DLD1 (cell line): ENCODE data around the gene SULF2.

Experiments
- in situ Hi-C: cut with HindIII; loops from 2 replicates; pipeline ENCODE4 v1.10.0; 2017; ENCODE audit warnings: low sequenced_read_pairs

The SULF2 gene

DNA sequence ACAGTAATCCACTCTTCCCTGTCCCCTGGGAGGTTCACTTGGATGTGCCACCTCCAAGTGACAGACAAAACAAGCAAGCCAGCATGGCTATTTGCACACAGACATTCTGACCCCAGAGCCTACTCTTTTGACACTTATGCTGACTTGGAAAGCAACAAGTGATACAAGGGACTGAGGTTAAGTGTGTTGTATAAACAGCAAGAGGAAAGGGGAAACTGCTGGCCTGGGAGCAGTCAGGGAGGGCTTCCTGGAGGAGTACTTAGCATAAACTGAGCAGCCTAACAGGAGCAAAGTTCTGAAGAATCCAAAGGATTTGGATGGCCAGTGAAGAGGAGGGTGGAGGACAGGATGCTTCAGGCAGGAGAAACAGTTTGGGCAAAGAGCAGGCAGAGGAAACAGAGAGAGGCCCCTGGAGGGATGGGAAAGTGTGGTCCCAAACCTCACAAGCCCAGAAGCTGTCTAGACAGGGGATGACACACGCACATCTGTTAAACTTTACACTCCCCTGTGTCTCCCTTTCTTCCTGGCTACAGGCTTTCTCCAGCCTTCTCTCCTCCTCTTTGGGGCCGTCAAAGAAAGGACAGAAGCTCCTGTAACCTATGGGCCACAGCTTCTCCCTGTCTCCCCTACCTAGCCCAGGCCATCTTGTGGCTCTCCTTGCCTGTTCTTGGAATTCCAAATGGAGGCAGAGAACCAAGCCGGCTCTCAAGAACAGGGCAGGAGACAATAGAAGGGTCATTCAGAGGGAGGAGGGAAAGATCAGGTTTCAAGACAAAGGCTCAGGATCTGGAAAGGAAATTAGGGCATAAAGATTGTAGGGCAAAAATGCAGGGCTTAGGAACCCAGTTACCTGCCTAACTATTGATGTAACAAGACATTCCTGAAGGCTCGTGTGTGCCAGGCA lies 19.3 kb downstream of the SULF2 start:
- in situ Hi-C loops, result no loop called here

DNA sequence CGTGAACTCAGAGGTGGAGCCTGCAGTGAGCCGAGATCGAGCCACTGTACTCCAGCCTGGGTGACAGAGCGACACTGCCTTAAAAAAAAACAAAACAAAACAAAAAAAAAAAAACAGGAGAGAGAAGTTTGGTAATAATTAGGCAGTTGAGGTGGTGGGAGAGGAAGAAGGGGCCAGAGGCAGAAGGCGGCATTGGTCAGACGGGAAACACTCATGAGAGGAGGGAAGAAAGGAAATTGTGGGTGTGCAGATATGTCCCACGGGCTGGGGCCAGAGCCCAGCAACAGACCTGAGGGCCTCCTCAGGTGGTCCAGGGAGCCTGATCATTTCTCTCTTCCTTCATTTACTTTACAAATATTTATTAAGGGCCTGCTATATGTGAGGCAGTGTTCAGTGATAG lies 20.0 kb downstream of the SULF2 start:
- in situ Hi-C loops, result no loop called here

DNA sequence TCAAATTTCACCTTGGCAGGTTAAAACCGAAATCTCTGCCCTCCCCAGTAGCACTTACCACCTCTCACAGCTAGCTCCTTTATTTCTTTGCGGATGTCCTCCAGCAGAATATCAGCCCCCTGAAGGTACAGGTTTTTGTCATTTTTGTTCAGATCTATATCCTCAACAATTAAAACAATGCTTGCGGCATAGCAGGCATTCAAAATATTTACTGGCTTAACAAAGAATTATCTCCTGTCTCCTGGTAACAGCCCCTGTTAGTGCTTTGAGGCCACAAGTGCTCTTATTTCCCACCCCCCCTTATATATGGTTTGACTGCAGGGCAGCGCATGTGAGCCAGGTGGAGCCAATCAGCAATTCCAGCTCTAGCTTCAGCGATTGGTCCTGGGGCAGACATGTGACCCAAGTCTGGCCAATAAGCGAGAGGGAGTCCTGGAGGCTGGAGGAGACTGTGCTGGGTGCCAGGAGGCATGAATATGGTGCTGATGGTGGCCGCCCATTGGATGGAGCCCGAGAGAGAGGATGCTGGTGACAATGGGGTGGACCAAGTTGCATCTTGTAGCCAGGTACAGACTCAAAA lies 21.0 kb downstream of the SULF2 start:
- in situ Hi-C loops, result no loop called here

DNA sequence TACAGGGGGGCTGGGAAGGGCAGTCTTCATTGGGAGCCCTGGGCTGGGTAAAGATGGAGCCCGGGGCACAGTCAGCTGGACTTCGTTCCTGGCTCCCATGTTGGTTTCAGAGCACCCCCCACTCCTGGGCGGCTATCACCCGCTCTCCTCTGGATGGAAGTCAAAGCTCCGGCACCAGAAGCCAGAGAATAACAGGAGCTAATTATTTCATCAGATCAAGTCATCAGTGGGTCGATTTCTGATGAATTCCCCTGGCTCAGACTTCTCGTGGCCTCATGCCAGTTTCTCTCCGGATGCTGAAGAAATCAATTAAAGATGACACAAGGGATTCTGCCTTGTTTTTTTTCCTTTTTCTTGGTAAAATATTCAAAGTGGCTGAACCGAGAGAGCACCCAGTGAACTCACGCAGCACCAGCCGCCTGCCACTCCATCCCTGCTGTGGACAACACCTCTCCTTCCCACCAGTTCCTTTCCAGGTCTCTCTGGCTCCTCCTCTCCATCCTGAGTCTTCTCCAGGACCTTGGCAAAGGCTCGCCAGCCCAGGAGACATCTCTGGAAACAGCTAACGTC lies 22.5 kb downstream of the SULF2 start:
- in situ Hi-C loops, result no loop called here

DNA sequence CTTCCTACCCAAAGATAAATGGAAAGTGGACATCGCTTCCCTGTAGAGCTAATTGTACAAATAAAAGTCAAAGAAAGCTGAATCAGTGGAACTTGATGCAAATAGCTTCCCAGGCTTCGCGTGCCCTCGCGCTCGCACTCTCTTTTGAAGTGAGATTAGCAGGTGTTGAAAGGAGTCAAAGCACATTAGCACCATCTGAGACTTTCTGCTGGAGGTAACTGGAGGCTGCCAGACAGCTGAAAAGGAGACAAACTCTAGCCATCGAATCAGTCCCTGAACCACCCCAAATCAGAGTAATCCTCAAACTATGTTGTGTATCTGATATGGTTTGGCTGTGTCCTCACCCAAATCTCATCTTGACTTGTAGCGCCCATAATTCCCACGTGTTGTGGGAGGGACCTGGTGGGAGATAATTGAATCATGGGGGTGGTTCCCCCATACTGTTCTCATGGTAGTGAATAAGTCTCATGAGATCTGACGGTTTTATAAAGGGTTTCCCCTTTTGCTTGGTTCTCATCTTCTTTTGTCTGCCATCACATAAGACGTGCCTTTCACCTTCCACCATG lies 23.7 kb downstream of the SULF2 start:
- in situ Hi-C loops, result no loop called here

DNA sequence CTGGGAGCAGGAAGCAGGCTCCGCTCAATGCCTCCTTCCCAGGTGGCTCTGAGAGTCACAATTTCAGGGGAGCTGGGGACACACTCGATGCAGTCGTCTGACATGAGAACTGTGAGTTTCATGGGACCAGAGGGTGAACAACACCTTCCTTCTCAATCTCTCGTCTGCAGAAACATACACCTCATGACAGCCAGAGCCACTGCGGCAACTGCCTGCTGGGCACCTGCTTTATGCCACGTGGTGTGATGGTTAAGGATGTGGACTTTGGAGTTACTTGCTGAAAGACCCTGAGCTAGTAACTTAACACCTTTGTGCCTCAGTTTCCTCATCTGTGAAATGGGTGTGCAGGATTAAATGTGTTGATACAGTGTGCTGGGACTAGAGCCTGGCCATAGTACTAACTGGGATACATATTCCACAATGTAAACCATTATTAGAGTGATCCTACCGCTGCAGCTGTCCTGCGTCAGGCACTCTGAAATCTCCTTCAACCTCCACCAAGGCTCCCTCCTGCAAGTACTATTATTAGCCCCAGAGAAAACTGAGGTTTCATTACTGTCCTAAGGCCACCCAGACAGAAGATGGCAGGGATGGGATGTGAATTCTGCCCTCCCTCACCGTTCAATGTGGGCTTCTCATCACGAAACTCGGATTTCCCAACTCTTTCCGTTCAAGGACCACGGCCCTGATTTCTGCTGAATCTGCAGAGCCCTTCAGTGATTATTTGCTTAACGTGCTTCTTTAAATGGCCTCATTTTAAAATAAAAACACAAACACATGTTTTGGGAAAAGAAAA lies 24.4 kb downstream of the SULF2 start:
- in situ Hi-C loops, result no loop called here

DNA sequence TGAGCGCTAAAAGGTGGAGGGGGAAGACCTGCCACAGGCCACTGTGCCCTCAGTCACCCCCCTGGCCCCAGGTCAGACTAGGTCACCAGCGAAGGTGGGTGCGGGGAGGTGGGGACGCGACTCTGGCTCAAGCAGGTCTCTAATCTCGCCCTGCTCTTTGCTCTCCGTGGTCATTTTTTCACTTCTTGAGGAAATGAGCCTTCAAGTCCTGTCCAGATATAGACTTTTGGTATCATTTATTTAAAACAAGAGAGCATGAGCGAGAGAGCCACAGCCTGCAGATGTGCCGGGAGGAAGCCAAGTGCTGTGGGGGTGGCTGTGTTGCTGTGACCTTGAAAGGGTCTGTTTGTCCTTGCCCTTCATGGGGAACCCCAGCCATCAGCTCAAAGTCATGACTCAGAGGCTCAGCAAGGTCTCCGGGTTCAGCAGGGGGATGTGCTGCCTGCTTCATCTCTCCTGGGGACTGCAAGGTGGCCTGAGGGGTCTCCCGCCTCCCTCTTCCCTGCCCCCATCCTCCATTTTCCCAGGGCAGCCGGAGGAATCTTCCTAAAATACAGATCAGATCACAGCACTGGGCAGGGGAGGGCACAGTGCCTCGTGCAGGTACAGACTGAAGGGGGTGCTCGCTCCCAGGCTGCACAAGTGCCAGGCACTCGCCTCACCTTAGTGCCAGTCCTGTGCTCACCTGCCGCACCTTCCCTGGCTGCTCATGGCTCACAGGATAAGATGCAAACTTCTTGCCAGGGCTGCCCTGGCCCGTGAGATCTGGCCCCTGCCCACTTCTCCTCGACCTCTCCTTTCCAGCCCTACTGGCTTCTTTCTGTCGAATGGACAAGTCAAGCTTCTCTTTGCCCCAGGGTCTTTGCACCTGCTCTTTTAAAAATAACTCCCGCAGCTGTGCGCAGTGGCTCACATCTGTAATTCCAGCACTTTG lies 26.5 kb downstream of the SULF2 start:
- in situ Hi-C loops, result no loop called here

DNA sequence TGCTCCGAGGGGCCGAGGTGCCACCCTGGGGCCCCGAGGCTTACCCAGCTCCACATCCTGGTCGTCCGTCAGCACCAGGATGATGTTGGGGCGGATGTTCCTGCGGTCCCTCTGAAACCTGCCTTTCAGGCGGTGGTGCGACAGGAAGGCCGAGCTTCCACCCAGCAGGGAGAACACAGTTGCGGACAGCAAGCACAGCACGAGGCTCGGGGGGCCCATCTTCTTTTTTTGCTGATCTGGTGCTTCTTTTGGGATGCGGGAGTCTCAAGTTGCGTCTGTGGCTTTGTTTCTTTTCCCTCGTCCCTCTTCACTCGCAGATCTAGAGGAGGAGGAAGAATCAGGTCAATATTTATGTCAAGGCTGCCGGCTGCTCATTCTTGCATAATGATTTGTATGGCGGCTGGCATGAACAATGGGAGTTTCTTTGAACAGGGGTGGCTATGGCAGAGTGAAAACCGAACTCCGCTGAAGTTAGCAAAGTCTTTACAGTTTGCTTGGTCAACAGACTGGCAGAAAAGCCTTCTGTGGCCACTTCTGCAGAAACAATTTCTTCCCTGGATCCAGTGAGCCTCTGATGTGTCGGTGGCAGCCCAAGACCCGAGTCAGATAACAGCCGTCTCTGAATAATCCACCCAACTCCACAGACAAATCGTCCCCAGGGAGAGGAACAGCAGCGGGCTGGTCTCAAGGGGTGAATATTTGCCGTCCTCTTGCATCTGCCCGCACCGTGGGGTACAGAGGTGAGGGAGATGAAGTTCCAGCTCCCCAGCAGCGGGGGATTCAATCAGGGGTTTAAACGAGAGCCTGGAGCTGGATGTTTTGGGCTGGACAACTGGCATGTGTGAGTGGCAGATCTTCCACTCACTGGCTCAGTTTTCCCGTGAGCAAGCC lies 27.9 kb downstream of the SULF2 start:
- in situ Hi-C loops, result no loop called here

DNA sequence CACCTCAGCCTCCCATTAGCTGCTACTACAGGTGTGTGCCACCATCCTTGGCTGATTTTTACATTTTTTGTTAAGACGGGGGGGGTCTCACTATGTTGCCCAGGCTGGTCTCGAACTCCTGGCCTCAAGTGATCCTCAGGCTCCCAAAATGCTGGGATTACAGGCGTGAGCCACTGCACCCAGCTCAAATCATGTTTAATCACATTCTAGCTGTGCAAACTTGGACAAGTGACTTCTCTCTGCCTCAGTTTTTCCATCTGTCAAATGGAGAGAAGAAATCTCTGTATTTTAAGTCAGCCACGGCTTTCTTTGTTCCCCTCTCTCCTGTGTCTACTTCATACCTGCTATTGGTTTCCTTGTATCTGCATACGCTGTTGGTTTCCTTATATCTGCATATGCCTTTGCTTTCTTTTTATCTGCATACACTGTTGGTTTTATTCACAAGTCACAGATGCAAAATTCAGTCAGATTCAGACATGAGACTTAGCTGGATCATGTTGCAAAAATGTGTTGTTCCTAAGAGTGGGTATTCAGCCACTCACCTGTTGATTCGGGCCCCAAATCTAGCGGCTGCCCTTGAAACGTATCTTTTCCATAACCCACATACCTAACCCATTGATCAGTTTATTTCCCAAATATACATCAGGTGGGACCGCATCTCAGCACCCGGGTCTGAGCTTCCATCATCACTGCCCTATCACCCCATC lies 30.2 kb downstream of the SULF2 start:
- in situ Hi-C loops, result no loop called here

DNA sequence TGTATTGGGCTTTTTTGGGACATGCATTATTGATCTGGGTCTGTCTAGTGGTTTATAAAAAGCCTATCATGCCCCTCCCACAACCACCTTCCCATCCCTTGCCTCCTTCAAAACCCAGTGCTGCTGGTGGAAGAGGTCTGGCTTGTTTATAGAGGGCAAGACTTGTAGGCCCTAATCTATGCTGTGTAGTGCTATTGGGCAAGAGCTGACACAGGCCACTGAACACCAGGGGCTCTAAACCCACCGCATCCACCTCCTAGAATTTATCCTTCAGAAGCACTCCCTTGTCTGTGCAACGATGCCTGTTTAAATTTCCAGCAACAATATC lies 30.9 kb downstream of the SULF2 start:
- in situ Hi-C loops, result no loop called here

DNA sequence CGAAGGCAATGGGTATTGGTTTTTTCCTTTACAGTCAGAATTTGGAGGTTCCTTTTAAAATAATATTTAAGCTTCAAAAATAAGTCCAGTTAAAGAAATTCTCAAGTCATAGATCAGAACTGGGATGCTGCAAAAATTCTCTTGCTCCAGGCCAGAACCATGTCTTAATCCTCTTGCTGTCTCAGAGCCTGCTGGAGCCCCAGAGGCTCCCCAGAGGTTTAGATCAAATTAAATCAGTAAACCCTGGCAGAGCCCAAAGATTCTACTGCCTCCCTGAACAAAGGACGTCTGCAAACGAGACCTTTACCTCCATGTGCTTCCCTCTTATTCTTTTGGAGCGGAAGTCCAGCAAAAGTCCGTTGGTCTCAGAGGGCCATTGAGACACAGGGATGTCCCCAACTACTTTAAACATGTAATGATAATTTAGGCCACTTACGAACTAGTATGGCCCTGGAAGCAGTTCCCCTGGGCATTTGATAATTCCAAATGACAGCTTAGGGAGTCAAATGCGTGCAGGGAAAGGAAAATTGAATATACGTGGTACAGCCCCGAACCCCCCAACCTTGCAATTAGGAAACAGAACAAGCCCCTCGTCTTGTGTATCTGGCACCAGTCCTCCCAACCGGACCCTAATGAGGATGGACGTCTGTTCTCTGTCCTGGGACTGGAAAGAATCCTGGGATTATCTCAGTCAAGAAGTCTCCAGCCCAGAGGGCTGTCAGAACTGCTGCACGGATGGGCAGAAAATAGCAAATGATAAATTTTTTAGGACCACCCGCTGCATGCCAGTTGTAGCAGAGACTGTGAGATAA lies 31.5 kb downstream of the SULF2 start:
- in situ Hi-C loops, result no loop called here

DNA sequence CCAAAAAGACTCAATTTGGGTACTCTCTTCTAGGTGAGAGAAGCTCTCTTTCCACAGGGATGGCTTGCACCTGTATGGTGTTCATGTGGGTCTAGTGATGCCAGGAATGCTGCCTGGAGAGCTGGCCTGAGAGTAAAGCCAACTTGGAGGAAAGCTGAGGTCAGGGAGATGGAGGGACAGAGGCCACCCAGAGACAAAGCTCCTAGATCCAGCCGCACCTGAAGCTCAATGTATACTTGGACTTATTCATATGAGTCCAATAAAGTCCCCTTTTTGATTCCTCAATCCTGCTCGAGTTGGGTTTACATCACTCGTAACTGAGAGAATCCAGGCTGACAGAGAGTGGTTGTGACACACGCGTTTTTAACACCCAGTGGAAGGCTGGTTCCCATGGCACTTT lies 33.8 kb downstream of the SULF2 start:
- in situ Hi-C loops, result no loop called here

DNA sequence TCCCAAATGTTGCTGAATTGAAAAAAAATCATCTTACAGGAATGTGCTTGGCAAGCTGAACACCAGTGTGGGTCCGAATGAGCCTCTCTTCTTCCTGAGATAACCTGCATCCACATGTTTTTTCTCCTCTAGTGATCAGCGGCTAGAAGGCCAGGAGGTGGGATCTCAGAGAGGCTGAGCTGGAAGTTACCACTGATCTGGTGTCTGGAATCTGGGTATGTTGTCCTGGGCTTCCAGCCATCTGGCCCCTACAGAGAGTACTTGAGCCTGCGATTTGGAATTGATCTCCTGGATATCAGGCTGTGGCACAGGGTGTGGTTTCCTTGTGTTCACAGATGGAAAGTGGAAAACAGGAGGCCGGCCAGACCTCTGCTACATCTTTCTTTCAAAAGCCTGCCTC lies 35.9 kb downstream of the SULF2 start:
- in situ Hi-C loops, result no loop called here

DNA sequence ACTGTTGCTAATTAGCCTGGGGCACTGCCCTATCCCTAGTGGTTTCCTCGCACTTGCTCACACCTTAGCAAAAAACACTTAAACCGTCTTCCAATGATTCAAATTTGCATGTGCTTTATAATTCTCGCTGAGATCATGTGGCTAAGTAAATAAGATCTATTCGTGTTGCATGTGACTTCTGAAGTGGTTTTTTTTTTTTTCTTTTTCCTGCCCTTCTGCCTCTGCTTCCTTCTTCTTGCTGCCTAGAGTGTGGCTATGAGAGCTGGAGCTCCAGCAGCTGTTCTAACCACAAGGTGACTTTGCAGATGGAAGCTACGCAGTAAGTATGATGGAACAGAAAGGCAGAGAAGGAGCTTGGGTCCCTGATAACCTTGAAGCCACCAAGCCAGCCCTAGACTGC lies 36.5 kb downstream of the SULF2 start:
- in situ Hi-C loops, result no loop called here

DNA sequence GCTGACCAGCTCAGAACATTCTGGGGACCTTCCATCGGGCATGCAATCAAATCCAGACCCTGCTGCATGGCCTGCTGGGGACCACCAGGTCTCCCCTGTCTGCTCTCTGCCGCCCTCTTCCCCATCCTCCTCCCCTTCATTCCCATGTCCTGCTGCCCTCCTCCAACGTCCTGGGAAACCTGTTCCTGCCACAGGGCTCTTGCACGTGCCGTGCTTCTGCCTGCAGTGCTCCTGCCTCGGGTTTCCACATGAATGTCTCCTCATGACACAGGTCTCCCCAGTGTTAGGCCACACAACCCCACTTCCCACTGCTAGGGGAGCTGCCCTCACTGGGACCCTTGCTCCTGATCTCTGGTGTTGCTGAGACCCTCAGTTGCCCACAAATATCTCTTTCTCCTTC lies 37.2 kb downstream of the SULF2 start:
- in situ Hi-C loops, result no loop called here

DNA sequence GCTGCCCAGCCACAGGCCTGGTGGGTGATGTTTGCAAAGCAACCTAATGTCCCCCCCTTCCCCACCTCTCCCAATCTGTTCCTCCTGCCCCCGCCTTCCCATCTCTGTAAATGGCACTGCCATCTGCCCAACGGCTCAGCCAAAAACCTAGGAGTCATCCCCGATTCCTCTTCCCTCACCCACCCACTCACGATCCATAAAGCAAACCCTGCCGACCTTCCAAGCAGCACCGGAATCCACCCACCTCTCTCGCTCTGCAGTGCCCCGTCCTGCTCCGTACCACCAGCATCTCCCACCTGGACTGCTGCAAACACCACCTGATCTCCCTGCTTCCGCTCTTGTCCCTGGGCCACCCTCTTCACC lies 37.6 kb downstream of the SULF2 start:
- in situ Hi-C loops, result no loop called here

DNA sequence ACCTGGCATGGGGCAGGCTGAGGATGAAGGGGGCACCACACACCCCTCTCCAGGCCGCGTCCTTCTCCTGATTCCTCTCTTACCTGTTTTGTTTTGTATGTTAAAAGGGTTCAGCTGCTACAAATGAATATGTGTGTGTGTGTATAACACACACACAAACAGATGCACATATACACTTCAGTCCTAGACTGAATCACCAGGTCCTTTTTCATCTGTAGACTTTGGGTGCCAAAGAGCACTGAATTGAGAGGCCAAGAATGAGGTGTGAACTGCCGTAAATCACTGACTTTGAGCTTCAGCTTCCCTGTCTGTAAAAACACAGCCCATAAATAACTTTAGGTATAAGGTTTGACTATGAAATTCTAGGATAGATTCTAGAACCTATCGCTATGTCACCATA lies 40.5 kb downstream of the SULF2 start:
- in situ Hi-C loops, result no loop called here

DNA sequence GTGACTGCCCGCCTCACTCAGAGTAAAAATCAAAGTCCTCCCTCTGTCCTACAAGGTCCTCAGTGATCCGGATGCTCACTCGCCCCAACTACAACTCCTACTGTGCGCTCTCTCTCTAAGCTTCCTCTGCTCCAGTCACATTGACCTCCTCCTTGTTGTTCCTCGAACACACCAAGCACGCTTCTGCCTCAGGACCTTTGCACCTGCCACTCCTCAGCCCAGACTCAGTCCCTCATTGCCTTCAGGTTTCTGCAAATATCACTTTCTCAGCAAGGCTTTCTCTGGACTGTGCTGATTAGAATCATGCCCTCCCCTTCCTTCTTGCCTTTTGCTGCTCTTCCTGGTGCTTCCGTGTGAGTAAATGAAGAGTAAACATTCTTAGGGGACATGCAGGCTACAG lies 41.6 kb downstream of the SULF2 start:
- in situ Hi-C loops, result no loop called here
